A549 (cell line): ENCODE data around the gene SCPEP1. TPM values are rescaled to one million over a fixed set of nuclear protein-coding genes. Genes with fewer than 3 reads are reported as not detected.
A peak's percentile ranks its signal among the peaks of the same experiment; 100 is the strongest.

Source experiments
- ATAC-seq, 2 experiments: fragments of 200-7000 bp in 1 of 2; fragments of >200 bp in 1 of 2; cut with Nextera tagmentation in 1 of 2; cut with Tn5 transposase in 1 of 2; 3 replicates each; pipeline versions ENCODE4 v1.8.0 to v1.9.1; 2018 to 2020; ENCODE audit warnings: mild to moderate bottlenecking in 1 of 2, moderate library complexity in 1 of 2
- CTCF ChIA-PET: fragments of 300-600 bp; sonication (Branson Sonifier 250); formaldehyde crosslinking; extraction: SDS; loops from one replicate; lab custom pipeline; 2021; ENCODE audit warnings: antibody characterized with exemption, inconsistent platforms; lab: Yijun Ruan, JAX
- POLR2A ChIA-PET: fragments of 350-600 bp; formaldehyde crosslinking; extraction: SDS; loops from one replicate; lab custom pipeline; 2021; ENCODE audit warnings: antibody characterized with exemption, inconsistent platforms; lab: Yijun Ruan, JAX
- DNase-seq, 2 experiments: peaks; one replicate each; pipeline versions ENCODE4 v3.0.0 to v3.0.0-alpha.2; 2011 to 2016; ENCODE audit warnings: low read depth in 1 of 2, low spot score in 1 of 2
- FAIRE-seq: peaks from 2 replicates; lab custom pipeline; 2011; peaks lifted over from hg19 to GRCh38; lab: Jason Lieb, UNC
- H3K27ac ChIP-seq, 2 experiments: fragments of >200 bp; sonication (Bioruptor Twin); formaldehyde crosslinking; 3 replicates each; pipeline ENCODE4 v1.5.1; 2016 to 2017
- H3K4me1 ChIP-seq: fragments of >200 bp; sonication (Bioruptor Twin); formaldehyde crosslinking; 3 replicates; pipeline ENCODE4 v1.6.1; 2016
- H3K4me2 ChIP-seq: fragments of >200 bp; sonication (Bioruptor Twin); formaldehyde crosslinking; 3 replicates; pipeline ENCODE4 v1.6.1; 2016
- H3K4me3 ChIP-seq: fragments of >200 bp; sonication (Bioruptor Twin); formaldehyde crosslinking; 3 replicates; pipeline ENCODE4 v1.5.1; 2016
- H3K9me3 ChIP-seq: fragments of >200 bp; sonication (Bioruptor Twin); formaldehyde crosslinking; 3 replicates; pipeline ENCODE4 v1.6.1; 2016
- CBX8 ChIP-seq: fragments of 200-600 bp; sonication (generic); IDR thresholded peaks from 2 replicates; pipeline ENCODE4 v1.6.1; 2016
- FOSB ChIP-seq: fragments of 250-450 bp; sonication (Bioruptor Pico); IDR thresholded peaks from 2 replicates; pipeline ENCODE4 v1.5.0; 2020; ENCODE audit warnings: mild to moderate bottlenecking, moderate library complexity
- FOXS1 ChIP-seq: fragments of 250-450 bp; sonication (Bioruptor Pico); IDR thresholded peaks from 2 replicates; pipeline ENCODE4 v1.5.0; 2020; ENCODE audit warnings: mild to moderate bottlenecking, moderate library complexity
- HDAC2 ChIP-seq: fragments of 200-600 bp; sonication (generic); IDR thresholded peaks from 2 replicates; pipeline ENCODE4 v1.6.1; 2016
- HEYL ChIP-seq: fragments of 250-450 bp; sonication (Bioruptor Pico); IDR thresholded peaks from 2 replicates; pipeline ENCODE4 v1.8.0; 2021; ENCODE audit warnings: mild to moderate bottlenecking, moderate library complexity
- JUN ChIP-seq, 2 experiments: fragments of >200 bp; sonication (Bioruptor Twin); formaldehyde crosslinking; IDR thresholded peaks; 2 replicates in 1 of 2; 3 replicates in 1 of 2; pipeline ENCODE4 v1.6.1; 2016 to 2017
- MAFK ChIP-seq: fragments of 450-650 bp; IDR thresholded peaks from 2 replicates; pipeline ENCODE4 v1.6.1; 2014; ENCODE audit not compliant: partially characterized antibody
- MYC ChIP-seq: IDR thresholded peaks from 2 replicates; pipeline ENCODE4 v1.6.1; 2012; ENCODE audit warnings: mild to moderate bottlenecking, inconsistent platforms, low read length, improper control_type of control experiment, borderline replicate concordance
- NFE2L2 ChIP-seq: fragments of 150-350 bp; conservative IDR thresholded peaks from 2 replicates; pipeline ENCODE4 v1.6.1; 2014; ENCODE audit warnings: low read length
- POLR2AphosphoS2 ChIP-seq: conservative IDR thresholded peaks from 2 replicates; pipeline ENCODE4 v1.6.1; 2012; ENCODE audit warnings: low read length, improper control_type of control experiment, inconsistent platforms
- ZC3H11A ChIP-seq: fragments of 450-650 bp; IDR thresholded peaks from 2 replicates; pipeline ENCODE4 v1.6.1; 2014; ENCODE audit warnings: antibody characterized with exemption, mild to moderate bottlenecking
- ZNF302 ChIP-seq: fragments of 250-450 bp; sonication (Bioruptor Pico); IDR thresholded peaks from 2 replicates; pipeline ENCODE4 v1.9.0; 2021; ENCODE audit warnings: inconsistent platforms, mild to moderate bottlenecking, moderate library complexity
- ZSCAN20 ChIP-seq: fragments of 250-450 bp; sonication (Bioruptor Pico); IDR thresholded peaks from 2 replicates; pipeline ENCODE4 v1.8.0; 2022; ENCODE audit warnings: mild to moderate bottlenecking, moderate library complexity
- WGBS: methylation state at CpG from one replicate; pipeline ENCODE4 v1.1.6; 2017; ENCODE audit errors: missing lambda C conversion rate; 5-methylcytosine and 5-hydroxymethylcytosine counted together
- polyA plus RNA-seq, 4 experiments: library from polyadenylated mRNA; depleted of rRNA in 3 of 4; stranded (reverse); fragments of >200 nt; fragmentation: RNase III in 1 of 4; extraction: RNeasy Plus Mini Kit Qiagen cat#74134 plus additional on column Dnase treatment in 1 of 4; gene quantifications; 2 replicates in 3 of 4; 3 replicates in 1 of 4; pipeline ENCODE4 v1.2.3, GENCODE V29; 2011 to 2017
- TF ChIP-seq, protein P1 (sequence below): IDR thresholded peaks from 2 replicates; pipeline ENCODE4 v1.6.1; 2012
- TF ChIP-seq, protein P2 (sequence below): fragments of 200-600 bp; sonication (generic); IDR thresholded peaks from 2 replicates; pipeline ENCODE4 v1.6.1; 2016; ENCODE audit warnings: antibody characterized with exemption, mild to moderate bottlenecking, moderate library complexity
- TF ChIP-seq, protein P3 (sequence below): fragments of 250-450 bp; sonication (Bioruptor Pico); IDR thresholded peaks from 2 replicates; pipeline ENCODE4 v1.5.0; 2021; ENCODE audit warnings: mild to moderate bottlenecking, moderate library complexity, borderline replicate concordance
- TF ChIP-seq, protein P4 (sequence below): fragments of 150-350 bp; IDR thresholded peaks from 2 replicates; pipeline ENCODE4 v1.6.1; 2014; ENCODE audit warnings: low read depth, mild to moderate bottlenecking, low read length

The SCPEP1 gene
- polyA plus RNA-seq, 2 of the 4 experiments (the other 2 are of a cell fraction), result 44.5 to 45.0 TPM

DNA sequence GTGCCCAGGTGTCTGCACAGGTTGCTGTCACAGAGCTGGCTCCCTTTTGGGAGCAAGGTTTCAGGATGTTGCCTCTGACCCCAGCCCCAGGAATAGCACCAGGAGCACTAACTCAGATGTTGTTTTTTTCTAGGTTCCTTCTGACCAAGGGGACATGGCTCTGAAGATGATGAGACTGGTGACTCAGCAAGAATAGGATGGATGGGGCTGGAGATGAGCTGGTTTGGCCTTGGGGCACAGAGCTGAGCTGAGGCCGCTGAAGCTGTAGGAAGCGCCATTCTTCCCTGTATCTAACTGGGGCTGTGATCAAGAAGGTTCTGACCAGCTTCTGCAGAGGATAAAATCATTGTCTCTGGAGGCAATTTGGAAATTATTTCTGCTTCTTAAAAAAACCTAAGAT lies 28.1 kb downstream of the SCPEP1 start:
- ChIA-PET CTCF (interaction anchor here (0.6 to 2.0 kb wide), 5 partner anchors 11 to 474 kb away, joined by 3 to 7 read pairs (median 5); partner anchors contain the start of gene COIL), POLR2A (no interaction called here)
- Histone ChIP-seq H3K9me3 (no peaks in the 10 kb centered on the region), H3K27ac (no peak overlapping the region), H3K4me1 (peaks cover 11% of the 10 kb centered on the region; the same call in 2 of the 3 replicates), H3K4me3 (no peak overlapping the region), H3K4me2 (no peak overlapping the region)
- FAIRE-seq (no peak), ATAC-seq (no peak), DNase-seq (no peak)
- WGBS, result 91% methylated on average over 2 of the region's 2 CpGs
- TF ChIP-seq JUN (IDR thresholded peaks at IDR 0.05) (no peak), MAFK (peak; percentile 69)

DNA sequence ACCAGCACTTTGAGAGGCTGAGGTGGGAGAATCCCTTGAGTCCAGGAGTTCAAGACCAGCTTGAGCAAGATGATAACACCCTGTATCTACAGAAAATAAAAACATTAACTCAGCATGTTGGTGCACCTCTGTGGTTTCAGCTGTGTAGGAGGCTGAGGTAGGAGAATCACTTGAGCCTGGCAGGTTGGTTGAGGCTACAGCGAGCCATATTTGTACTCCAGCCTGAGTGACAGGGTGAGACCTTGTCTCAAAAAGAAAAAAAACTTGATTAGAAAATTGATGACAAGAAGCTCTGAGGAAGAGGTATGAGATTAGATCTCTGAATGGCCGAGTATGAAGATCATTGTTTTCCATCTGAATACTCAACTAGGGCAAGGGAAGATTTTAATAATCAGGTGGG lies 31.0 kb downstream of the SCPEP1 start:
- TF ChIP-seq, protein P1, sequence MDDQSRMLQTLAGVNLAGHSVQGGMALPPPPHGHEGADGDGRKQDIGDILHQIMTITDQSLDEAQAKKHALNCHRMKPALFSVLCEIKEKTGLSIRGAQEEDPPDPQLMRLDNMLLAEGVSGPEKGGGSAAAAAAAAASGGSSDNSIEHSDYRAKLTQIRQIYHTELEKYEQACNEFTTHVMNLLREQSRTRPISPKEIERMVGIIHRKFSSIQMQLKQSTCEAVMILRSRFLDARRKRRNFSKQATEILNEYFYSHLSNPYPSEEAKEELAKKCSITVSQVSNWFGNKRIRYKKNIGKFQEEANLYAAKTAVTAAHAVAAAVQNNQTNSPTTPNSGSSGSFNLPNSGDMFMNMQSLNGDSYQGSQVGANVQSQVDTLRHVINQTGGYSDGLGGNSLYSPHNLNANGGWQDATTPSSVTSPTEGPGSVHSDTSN, result no peak
- no peak for TF ChIP-seq HEYL
- TF ChIP-seq POLR2AphosphoS2, result no peak
- TF ChIP-seq ZNF302 (CRISPR knock-in tag), result no peak
- TF ChIP-seq, protein P2, sequence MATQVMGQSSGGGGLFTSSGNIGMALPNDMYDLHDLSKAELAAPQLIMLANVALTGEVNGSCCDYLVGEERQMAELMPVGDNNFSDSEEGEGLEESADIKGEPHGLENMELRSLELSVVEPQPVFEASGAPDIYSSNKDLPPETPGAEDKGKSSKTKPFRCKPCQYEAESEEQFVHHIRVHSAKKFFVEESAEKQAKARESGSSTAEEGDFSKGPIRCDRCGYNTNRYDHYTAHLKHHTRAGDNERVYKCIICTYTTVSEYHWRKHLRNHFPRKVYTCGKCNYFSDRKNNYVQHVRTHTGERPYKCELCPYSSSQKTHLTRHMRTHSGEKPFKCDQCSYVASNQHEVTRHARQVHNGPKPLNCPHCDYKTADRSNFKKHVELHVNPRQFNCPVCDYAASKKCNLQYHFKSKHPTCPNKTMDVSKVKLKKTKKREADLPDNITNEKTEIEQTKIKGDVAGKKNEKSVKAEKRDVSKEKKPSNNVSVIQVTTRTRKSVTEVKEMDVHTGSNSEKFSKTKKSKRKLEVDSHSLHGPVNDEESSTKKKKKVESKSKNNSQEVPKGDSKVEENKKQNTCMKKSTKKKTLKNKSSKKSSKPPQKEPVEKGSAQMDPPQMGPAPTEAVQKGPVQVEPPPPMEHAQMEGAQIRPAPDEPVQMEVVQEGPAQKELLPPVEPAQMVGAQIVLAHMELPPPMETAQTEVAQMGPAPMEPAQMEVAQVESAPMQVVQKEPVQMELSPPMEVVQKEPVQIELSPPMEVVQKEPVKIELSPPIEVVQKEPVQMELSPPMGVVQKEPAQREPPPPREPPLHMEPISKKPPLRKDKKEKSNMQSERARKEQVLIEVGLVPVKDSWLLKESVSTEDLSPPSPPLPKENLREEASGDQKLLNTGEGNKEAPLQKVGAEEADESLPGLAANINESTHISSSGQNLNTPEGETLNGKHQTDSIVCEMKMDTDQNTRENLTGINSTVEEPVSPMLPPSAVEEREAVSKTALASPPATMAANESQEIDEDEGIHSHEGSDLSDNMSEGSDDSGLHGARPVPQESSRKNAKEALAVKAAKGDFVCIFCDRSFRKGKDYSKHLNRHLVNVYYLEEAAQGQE, result no peak
- TF ChIP-seq, protein P3, sequence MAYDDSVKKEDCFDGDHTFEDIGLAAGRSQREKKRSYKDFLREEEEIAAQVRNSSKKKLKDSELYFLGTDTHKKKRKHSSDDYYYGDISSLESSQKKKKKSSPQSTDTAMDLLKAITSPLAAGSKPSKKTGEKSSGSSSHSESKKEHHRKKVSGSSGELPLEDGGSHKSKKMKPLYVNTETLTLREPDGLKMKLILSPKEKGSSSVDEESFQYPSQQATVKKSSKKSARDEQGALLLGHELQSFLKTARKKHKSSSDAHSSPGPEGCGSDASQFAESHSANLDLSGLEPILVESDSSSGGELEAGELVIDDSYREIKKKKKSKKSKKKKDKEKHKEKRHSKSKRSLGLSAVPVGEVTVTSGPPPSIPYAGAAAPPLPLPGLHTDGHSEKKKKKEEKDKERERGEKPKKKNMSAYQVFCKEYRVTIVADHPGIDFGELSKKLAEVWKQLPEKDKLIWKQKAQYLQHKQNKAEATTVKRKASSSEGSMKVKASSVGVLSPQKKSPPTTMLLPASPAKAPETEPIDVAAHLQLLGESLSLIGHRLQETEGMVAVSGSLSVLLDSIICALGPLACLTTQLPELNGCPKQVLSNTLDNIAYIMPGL (CRISPR knock-in tag), result no peak
- TF ChIP-seq ZSCAN20 (CRISPR knock-in tag), result no peak
- TF ChIP-seq, protein P4, sequence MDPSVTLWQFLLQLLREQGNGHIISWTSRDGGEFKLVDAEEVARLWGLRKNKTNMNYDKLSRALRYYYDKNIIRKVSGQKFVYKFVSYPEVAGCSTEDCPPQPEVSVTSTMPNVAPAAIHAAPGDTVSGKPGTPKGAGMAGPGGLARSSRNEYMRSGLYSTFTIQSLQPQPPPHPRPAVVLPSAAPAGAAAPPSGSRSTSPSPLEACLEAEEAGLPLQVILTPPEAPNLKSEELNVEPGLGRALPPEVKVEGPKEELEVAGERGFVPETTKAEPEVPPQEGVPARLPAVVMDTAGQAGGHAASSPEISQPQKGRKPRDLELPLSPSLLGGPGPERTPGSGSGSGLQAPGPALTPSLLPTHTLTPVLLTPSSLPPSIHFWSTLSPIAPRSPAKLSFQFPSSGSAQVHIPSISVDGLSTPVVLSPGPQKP, result no peak
- no peak for TF ChIP-seq MYC
- no peak for TF ChIP-seq NFE2L2
- TF ChIP-seq ZC3H11A, result no peak
- TF ChIP-seq CBX8, result no peak
- no peak for TF ChIP-seq FOXS1 (CRISPR knock-in tag)
- TF ChIP-seq FOSB (CRISPR knock-in tag), result no peak
- no peak for TF ChIP-seq HDAC2
- Histone ChIP-seq H3K4me1 (peaks cover 11% of the 10 kb centered on the region; the same call in 2 of the 3 replicates), H3K9me3 (no peaks in the 10 kb centered on the region), H3K27ac (no peak overlapping the region), H3K4me2 (no peak overlapping the region), H3K4me3 (no peak overlapping the region)
- ATAC-seq (no peak), DNase-seq (no peak), FAIRE-seq (no peak)
- 19% methylated on average over 2 of the region's 2 CpGs for WGBS
- ChIA-PET CTCF (interaction anchor here (0.7 to 2.3 kb wide), 8 partner anchors 10 to 189 kb away, joined by 3 to 23 read pairs (median 6); partner anchors contain the start of gene SCPEP1), POLR2A (no interaction called here)
